Measurements from ENCODE around the gene DEFB132.
A peak's percentile ranks its signal among the peaks of the same experiment; 100 is the strongest.

DEFB132 gene

DNA sequence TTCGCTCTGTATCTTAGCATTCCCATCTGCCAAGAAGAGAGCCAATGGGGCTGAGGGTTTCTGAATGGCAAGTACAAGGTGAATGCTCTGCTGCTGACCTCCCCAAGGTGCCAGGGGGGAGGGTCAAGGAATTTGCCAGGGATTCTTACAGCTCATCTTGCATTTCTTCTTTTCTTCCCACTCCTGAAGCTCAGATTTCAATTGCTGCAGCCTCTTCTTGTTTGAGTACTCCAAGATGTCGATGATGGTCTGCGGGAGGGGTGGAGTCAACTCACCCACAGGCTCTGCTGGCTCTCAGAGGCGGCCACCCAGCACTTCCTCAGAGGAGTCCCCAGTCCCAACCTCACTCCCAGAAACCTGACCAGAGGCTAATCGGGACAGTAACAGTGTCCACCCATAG lies 20.7 kb downstream of the DEFB132 start:
- Histone ChIP-seq H3K27ac (ENCODE audit: low read depth, low read length) (no peak overlapping the region), H3K4me3 (ENCODE audit: low read depth, low read length) (peak overlapping the region; percentile 59), H3K9me3 (ENCODE audit: control insufficient read depth, insufficient read depth, low read length) (no peaks in the 10 kb centered on the region), H3K27me3 (ENCODE audit: control insufficient read depth, insufficient read depth, low read length) (peaks cover 20% of the 10 kb centered on the region), H3K9ac (ENCODE audit: low read depth, low read length) (no peak overlapping the region), H3K4me1 (ENCODE audit: control insufficient read depth, insufficient read depth, low read length) (peaks cover 9% of the 10 kb centered on the region; the same call in 1 of the 2 replicates), H3K36me3 (ENCODE audit: control insufficient read depth, insufficient read depth, low read length) (peaks cover 32% of the 10 kb centered on the region)

- no peak overlapping the region for H3K9ac ChIP-seq (ENCODE audit: low read depth, low read length)
- peaks cover 9% of the 10 kb centered on the region; the same call in 1 of the 2 replicates for H3K4me1 ChIP-seq (ENCODE audit: control insufficient read depth, insufficient read depth, low read length)
- H3K27me3 ChIP-seq (ENCODE audit: control insufficient read depth, insufficient read depth, low read length) = peaks cover 20% of the 10 kb centered on the region
- peaks cover 33% of the 10 kb centered on the region for H3K36me3 ChIP-seq (ENCODE audit: control insufficient read depth, insufficient read depth, low read length)
- peak overlapping the region; percentile 59 for H3K4me3 ChIP-seq (ENCODE audit: low read depth, low read length)
- H3K27ac ChIP-seq (ENCODE audit: low read depth, low read length) = no peak overlapping the region
- H3K9me3 ChIP-seq (ENCODE audit: control insufficient read depth, insufficient read depth, low read length) = no peaks in the 10 kb centered on the region
These were observed 21.4 kb downstream of the DEFB132 start for GRCh38 chr20:278607-279571.

- no peak overlapping the region for H3K9ac ChIP-seq (ENCODE audit: low read depth, low read length)
- H3K27me3 ChIP-seq (ENCODE audit: control insufficient read depth, insufficient read depth, low read length) = peaks cover 17% of the 10 kb centered on the region
- no peaks in the 10 kb centered on the region for H3K4me1 ChIP-seq (ENCODE audit: control insufficient read depth, insufficient read depth, low read length)
- no peaks in the 10 kb centered on the region for H3K9me3 ChIP-seq (ENCODE audit: control insufficient read depth, insufficient read depth, low read length)
- H3K27ac ChIP-seq (ENCODE audit: low read depth, low read length) = no peak overlapping the region
- H3K36me3 ChIP-seq (ENCODE audit: control insufficient read depth, insufficient read depth, low read length) = peaks cover 10% of the 10 kb centered on the region
- no peak overlapping the region for H3K4me3 ChIP-seq (ENCODE audit: low read depth, low read length)
These were observed 26.6 kb downstream of the DEFB132 start for GRCh38 chr20:284172-284571.

DNA sequence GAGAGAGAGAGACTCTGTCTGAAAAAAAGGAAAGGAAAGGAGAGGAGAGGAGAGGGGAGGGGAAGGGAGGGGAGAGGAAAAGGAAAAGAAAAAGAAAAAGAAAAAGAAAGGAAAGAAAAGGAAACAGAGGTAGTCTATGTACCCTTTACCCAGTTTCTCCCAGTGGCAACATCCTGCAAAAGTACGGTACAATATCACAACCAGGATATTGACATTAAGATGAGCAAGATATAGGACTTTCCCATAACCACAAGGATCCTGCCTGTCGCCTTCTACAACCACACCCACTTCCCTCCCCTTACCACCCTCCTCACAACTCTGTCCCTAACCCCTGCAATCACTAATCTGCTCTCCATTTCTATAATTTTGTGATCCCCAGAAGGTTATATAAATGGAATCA lies 29.0 kb downstream of the DEFB132 start:
- Histone ChIP-seq H3K27ac (ENCODE audit: low read depth, low read length) (no peak overlapping the region), H3K9me3 (ENCODE audit: control insufficient read depth, insufficient read depth, low read length) (no peaks in the 10 kb centered on the region), H3K9ac (ENCODE audit: low read depth, low read length) (no peak overlapping the region), H3K36me3 (ENCODE audit: control insufficient read depth, insufficient read depth, low read length) (peaks cover 10% of the 10 kb centered on the region), H3K4me1 (ENCODE audit: control insufficient read depth, insufficient read depth, low read length) (peaks cover 7% of the 10 kb centered on the region), H3K4me3 (ENCODE audit: low read depth, low read length) (no peak overlapping the region), H3K27me3 (ENCODE audit: control insufficient read depth, insufficient read depth, low read length) (peaks cover 16% of the 10 kb centered on the region)

DNA sequence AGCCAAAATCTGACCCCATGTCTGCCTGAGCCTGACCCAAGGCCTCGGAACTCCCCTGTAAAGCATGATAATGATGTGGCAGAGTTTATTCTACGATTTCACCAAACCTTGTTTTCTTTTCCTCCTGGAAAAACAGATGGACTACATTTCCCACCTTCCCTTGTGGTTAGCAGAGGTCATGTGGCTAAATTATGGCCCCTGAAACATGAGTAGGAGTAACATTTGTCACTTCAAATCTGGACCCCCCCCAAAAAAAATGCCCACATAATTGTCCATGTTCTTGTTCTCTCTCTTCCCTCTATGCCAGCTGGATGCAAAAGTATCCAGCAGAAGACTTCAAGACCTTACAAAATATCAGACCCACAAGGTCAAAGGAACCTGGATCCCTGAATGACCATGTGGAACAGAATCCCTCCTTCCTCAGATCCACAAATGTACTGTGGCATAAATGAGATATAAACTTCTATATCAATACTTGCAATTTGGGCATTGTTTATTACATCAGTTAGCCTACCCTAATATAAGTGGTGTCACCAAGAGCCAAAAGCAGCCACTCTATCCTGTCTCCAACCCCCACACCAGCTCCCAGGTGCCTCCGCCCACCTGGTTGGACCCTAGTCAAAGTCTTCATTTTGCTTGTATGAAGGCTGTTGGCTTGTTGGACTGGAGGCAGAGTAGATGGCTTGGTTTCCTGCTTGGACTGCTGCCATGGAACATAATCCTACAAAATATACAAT lies 31.6 kb downstream of the DEFB132 start:
- H3K9me3 ChIP-seq (ENCODE audit: control insufficient read depth, insufficient read depth, low read length) = no peaks in the 10 kb centered on the region
- H3K36me3 ChIP-seq (ENCODE audit: control insufficient read depth, insufficient read depth, low read length) = 0 out of 2 replicates have a peak, but pooled peaks cover 3% of the 10 kb centered on the region
- peaks cover 23% of the 10 kb centered on the region for H3K27me3 ChIP-seq (ENCODE audit: control insufficient read depth, insufficient read depth, low read length)
- no peak overlapping the region for H3K9ac ChIP-seq (ENCODE audit: low read depth, low read length)
- H3K27ac ChIP-seq (ENCODE audit: low read depth, low read length) = no peak overlapping the region
- H3K4me1 ChIP-seq (ENCODE audit: control insufficient read depth, insufficient read depth, low read length) = peaks cover 7% of the 10 kb centered on the region
- peak overlapping the region; percentile 81 for H3K4me3 ChIP-seq (ENCODE audit: low read depth, low read length)

DNA sequence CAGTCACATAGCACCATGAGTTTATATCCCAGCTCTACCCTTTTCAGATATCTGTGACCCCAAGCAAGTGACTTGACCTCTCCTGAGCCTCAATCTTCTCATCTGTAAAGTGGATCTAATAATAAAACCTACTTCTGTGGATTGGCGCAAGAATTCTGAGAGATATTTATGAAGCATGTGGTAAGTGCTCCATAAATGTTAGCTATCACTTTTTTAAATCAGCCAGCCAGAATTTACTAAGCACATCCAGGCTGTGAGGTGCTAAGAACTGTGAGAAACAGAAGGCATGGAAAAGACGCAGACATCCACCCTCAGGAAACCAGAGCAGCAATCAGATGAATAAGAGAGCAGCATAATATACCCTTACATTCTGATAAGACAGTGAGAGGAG lies 32.2 kb downstream of the DEFB132 start:
- H3K9ac ChIP-seq (ENCODE audit: low read depth, low read length) = peak overlapping the region; percentile 69
- peak overlapping the region; percentile 66 for H3K27ac ChIP-seq (ENCODE audit: low read depth, low read length)
- H3K9me3 ChIP-seq (ENCODE audit: control insufficient read depth, insufficient read depth, low read length) = no peaks in the 10 kb centered on the region
- H3K36me3 ChIP-seq (ENCODE audit: control insufficient read depth, insufficient read depth, low read length) = 0 out of 2 replicates have a peak, but pooled peaks cover 3% of the 10 kb centered on the region
- H3K4me1 ChIP-seq (ENCODE audit: control insufficient read depth, insufficient read depth, low read length) = peaks cover 7% of the 10 kb centered on the region
- H3K27me3 ChIP-seq (ENCODE audit: control insufficient read depth, insufficient read depth, low read length) = peaks cover 23% of the 10 kb centered on the region
- H3K4me3 ChIP-seq (ENCODE audit: low read depth, low read length) = peak overlapping the region; percentile 81

DNA sequence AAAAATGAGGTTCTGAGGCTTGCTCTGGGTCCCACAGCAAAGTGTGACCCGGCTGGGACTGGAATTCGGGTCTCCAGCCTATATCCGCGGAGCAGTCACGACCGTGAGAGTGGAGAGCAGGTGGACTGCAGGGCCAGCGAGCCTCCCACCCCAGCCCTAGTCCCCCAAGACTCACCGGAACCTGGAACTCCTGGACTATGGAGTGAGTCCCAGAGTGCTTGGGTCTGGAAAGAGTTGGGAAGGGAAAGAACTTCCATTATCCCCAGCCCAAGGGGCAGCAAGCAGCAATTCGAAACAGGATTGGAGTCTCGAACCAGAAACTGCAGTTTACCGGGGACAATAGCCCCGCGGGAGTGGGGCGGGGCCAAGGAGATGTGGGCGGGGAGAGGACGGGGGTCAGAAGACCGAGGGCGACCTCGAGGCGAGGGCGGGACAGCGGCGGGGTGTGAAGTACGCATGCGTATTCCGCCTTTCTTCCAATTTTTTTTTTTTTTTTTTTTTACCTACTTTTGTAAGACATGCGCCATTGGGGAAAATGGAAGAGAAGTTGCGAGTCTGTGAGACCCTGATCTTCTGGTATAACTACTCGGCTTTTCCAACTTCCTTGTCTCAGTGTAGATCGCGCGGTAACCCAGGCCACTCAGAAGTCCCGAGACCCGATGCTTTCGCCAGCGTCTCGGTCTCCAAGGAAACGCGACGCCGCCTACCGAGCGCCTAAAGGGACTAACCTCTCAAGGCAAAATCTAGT lies 32.7 kb downstream of the DEFB132 start, which contains the start of gene C20orf96:
C20orf96 (minus strand) TSS at position 667 of the 748 bp plus-strand sequence; CDS start at position 527, 140 bp downstream.
- Histone ChIP-seq H3K27ac (ENCODE audit: low read depth, low read length) (peak within 1 kb of the TSS; percentile 66), H3K4me1 (ENCODE audit: control insufficient read depth, insufficient read depth, low read length) (peaks cover 7% of the 10 kb centered on the region), H3K9me3 (ENCODE audit: control insufficient read depth, insufficient read depth, low read length) (no peaks in the 10 kb centered on the region), H3K4me3 (ENCODE audit: low read depth, low read length) (peak within 1 kb of the TSS; percentile 81), H3K36me3 (ENCODE audit: control insufficient read depth, insufficient read depth, low read length) (0 out of 2 replicates have a peak, but pooled peaks cover 3% of the 10 kb centered on the region), H3K9ac (ENCODE audit: low read depth, low read length) (peak within 1 kb of the TSS; percentile 69), H3K27me3 (ENCODE audit: control insufficient read depth, insufficient read depth, low read length) (peaks cover 28% of the 10 kb centered on the region)

DNA sequence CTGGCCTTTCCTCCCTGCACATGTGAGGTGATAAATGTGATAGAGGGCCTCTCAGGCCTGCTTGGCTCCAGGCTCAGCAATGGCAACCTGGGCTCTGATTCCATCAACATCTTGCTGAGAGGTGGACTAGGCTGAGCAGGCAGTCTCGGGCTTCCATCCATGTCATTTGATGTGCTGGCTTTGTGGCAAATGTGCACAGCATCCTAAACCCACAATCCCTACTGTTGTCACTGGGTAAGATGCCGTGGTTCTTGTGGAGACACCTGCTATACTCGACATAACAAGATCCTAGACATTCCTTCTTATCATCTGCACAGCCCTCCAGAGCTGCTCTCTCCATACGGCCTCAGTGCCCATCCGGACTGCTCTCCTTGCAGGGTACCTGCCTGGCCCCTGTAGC lies 37.1 kb downstream of the DEFB132 start:
- Histone ChIP-seq H3K9ac (ENCODE audit: low read depth, low read length) (no peak overlapping the region), H3K9me3 (ENCODE audit: control insufficient read depth, insufficient read depth, low read length) (no peaks in the 10 kb centered on the region), H3K27ac (ENCODE audit: low read depth, low read length) (no peak overlapping the region), H3K36me3 (ENCODE audit: control insufficient read depth, insufficient read depth, low read length) (no peaks in the 10 kb centered on the region), H3K4me1 (ENCODE audit: control insufficient read depth, insufficient read depth, low read length) (peaks cover 17% of the 10 kb centered on the region), H3K4me3 (ENCODE audit: low read depth, low read length) (no peak overlapping the region), H3K27me3 (ENCODE audit: control insufficient read depth, insufficient read depth, low read length) (peaks cover 41% of the 10 kb centered on the region)

- H3K36me3 ChIP-seq (ENCODE audit: control insufficient read depth, insufficient read depth, low read length) = no peaks in the 10 kb centered on the region
- peaks cover 41% of the 10 kb centered on the region for H3K27me3 ChIP-seq (ENCODE audit: control insufficient read depth, insufficient read depth, low read length)
- no peak overlapping the region for H3K9ac ChIP-seq (ENCODE audit: low read depth, low read length)
- no peak overlapping the region for H3K27ac ChIP-seq (ENCODE audit: low read depth, low read length)
- H3K4me1 ChIP-seq (ENCODE audit: control insufficient read depth, insufficient read depth, low read length) = peaks cover 27% of the 10 kb centered on the region
- no peak overlapping the region for H3K4me3 ChIP-seq (ENCODE audit: low read depth, low read length)
- H3K9me3 ChIP-seq (ENCODE audit: control insufficient read depth, insufficient read depth, low read length) = no peaks in the 10 kb centered on the region
These were observed 38.3 kb downstream of the DEFB132 start for GRCh38 chr20:295804-296203.

GRCh38 chr20:297098-297924 lies 39.8 kb downstream of the DEFB132 start, which contains the start of gene ZCCHC3:
Gene ZCCHC3 (plus strand): TSS chr20:297570. CDS start chr20:297587, 17 bp downstream.
- Histone ChIP-seq H3K4me1 (ENCODE audit: control insufficient read depth, insufficient read depth, low read length) (peaks cover 35% of the 10 kb centered on the region), H3K36me3 (ENCODE audit: control insufficient read depth, insufficient read depth, low read length) (no peaks in the 10 kb centered on the region), H3K27ac (ENCODE audit: low read depth, low read length) (peak within 1 kb of the TSS; percentile 88), H3K9me3 (ENCODE audit: control insufficient read depth, insufficient read depth, low read length) (no peaks in the 10 kb centered on the region), H3K4me3 (ENCODE audit: low read depth, low read length) (peak within 1 kb of the TSS; percentile 98), H3K27me3 (ENCODE audit: control insufficient read depth, insufficient read depth, low read length) (peaks cover 27% of the 10 kb centered on the region), H3K9ac (ENCODE audit: low read depth, low read length) (peak within 1 kb of the TSS; percentile 88)
